HG03354 (cell line): ENCODE results near the gene KRTAP5-2.
"Not testable (repeated sequence)": the region's sequence is repeated elsewhere in the genome, so short reads cannot be mapped to it uniquely, and the experiment has no call there.

Experiments
- ATAC-seq: cut with Tn5 transposase; IDR thresholded peaks from one replicate; pipeline ENCODE4 v1.9.1; 2021; ENCODE audit warnings: mild to moderate bottlenecking; ENCODE audit not compliant: unreplicated experiment, poor library complexity, severe bottlenecking

The KRTAP5-2 gene

GRCh38 chr11:1629326-1630185, 31.5 kb upstream of the KRTAP5-2 start, which contains the start of gene KRTAP5-5:
TSS of gene KRTAP5-5 (plus strand) at chr11:1629775. CDS start at chr11:1629841, 66 bp downstream.
- no peak for ATAC-seq

GRCh38 chr11:1628506-1629325, 30.6 kb upstream of the KRTAP5-2 start:
- peak; percentile 52 for ATAC-seq

- no peak for ATAC-seq
Measured at GRCh38 chr11:1625541-1625940, 27.4 kb upstream of the KRTAP5-2 start.

- ATAC-seq: no peak
Measured at GRCh38 chr11:1624621-1625020, 26.5 kb upstream of the KRTAP5-2 start.

GRCh38 chr11:1623716-1624115, 25.6 kb upstream of the KRTAP5-2 start:
- ATAC-seq: no peak

GRCh38 chr11:1622086-1622485, 24.0 kb upstream of the KRTAP5-2 start, which contains the start of gene KRTAP5-4:
TSS of gene KRTAP5-4 (minus strand) at chr11:1622138. CDS start at chr11:1622093, 45 bp downstream.
- ATAC-seq: no peak

GRCh38 chr11:1619449-1619848, 21.4 kb upstream of the KRTAP5-2 start:
- ATAC-seq: no peak

- ATAC-seq: no peak
Measured at GRCh38 chr11:1618231-1618630, 20.1 kb upstream of the KRTAP5-2 start.

GRCh38 chr11:1608363-1608762, 10.3 kb upstream of the KRTAP5-2 start, which contains the start of gene KRTAP5-3:
TSS of gene KRTAP5-3 (minus strand) at chr11:1608463. CDS start at chr11:1608385, 78 bp downstream.
- ATAC-seq: no peak

- ATAC-seq: not testable (repeated sequence)
Measured at GRCh38 chr11:1607901-1608300, 9.8 kb upstream of the KRTAP5-2 start.

- ATAC-seq: not testable (repeated sequence)
Measured at GRCh38 chr11:1607156-1607845, 9.2 kb upstream of the KRTAP5-2 start.

GRCh38 chr11:1605923-1606322, 7.8 kb upstream of the KRTAP5-2 start:
- ATAC-seq: peak; percentile 86

GRCh38 chr11:1604711-1605110, 6.6 kb upstream of the KRTAP5-2 start:
- no peak for ATAC-seq

GRCh38 chr11:1604181-1604580, 6.1 kb upstream of the KRTAP5-2 start:
- no peak for ATAC-seq

- ATAC-seq: no peak
Measured at GRCh38 chr11:1603629-1604028, 5.5 kb upstream of the KRTAP5-2 start.

GRCh38 chr11:1601663-1602062, 3.6 kb upstream of the KRTAP5-2 start:
- not testable (repeated sequence) for ATAC-seq

- no peak for ATAC-seq
Measured at GRCh38 chr11:1600626-1601025, 2.5 kb upstream of the KRTAP5-2 start.

- no peak for ATAC-seq
Measured at GRCh38 chr11:1598816-1599215, 722 bp upstream of the KRTAP5-2 start.

- ATAC-seq: not testable (repeated sequence)
Measured at GRCh38 chr11:1598406-1598805, 312 bp upstream of the KRTAP5-2 start.
